Suprapubic skin (tissue), 3 donors: ENCODE data around the gene CLMN.

Experiments used
- CTCF ChIP-seq, 2 donors: fragments of 200-600 bp in 1 of 2; fragments of 450-650 bp in 1 of 2; sonication (generic) in 1 of 2; IDR thresholded peaks; one replicate each; pipeline ENCODE4 v1.5.1; 2016 to 2019; ENCODE audit warnings: antibody characterized with exemption in 2 of 2, mild to moderate bottlenecking in 1 of 2, moderate library complexity in 1 of 2
- EP300 ChIP-seq: sonication (generic); formaldehyde crosslinking; IDR thresholded peaks from one replicate; pipeline ENCODE4 v1.6.1; 2017; ENCODE audit warnings: antibody characterized with exemption
- POLR2A ChIP-seq, 2 donors: fragments of 450-650 bp; IDR thresholded peaks; one replicate each; pipeline ENCODE4 v1.6.1; 2017; ENCODE audit warnings: antibody characterized with exemption in 2 of 2, mild to moderate bottlenecking in 2 of 2, moderate library complexity in 2 of 2

- TF ChIP-seq CTCF (IDR thresholded peaks at IDR 0.05) (no peak), EP300 (no peak), POLR2A (IDR thresholded peaks at IDR 0.05) (no peak)
Observed at GRCh38 chr14:95363468-95363954, 43.8 kb upstream of the CLMN start.
